ENCODE results near the gene SMG9. TPM values are rescaled to one million over a fixed set of nuclear protein-coding genes. Genes with fewer than 3 reads are reported as not detected.
A peak's percentile ranks its signal among the peaks of the same experiment; 100 is the strongest.

SMG9 gene
- total RNA-seq, 1 experiment from 2014 or later, result 52.2 TPM

GRCh38 chr19:43748205-43748594 lies 6.6 kb downstream of the SMG9 start:
- no peak overlapping the region for H3K4me2 ChIP-seq (ENCODE audit: insufficient read depth, insufficient read length, low read length)
- no peaks in the 10 kb centered on the region for H3K27me3 Mint-ChIP-seq (ENCODE audit: low read depth)
- H3K79me2 ChIP-seq (ENCODE audit: insufficient read depth, low read length), result 0 out of 2 replicates have a peak, but pooled peaks cover 3% of the 10 kb centered on the region
- H3K18ac ChIP-seq (ENCODE audit: insufficient read length, low read depth, low read length), result no peak overlapping the region
- no peaks in the 10 kb centered on the region for H3K79me1 ChIP-seq (ENCODE audit: insufficient read depth, low read depth, low read length, poor library complexity, severe bottlenecking)
- H3K4me1 ChIP-seq (ENCODE audit: insufficient read depth, low read length), result no peaks in the 10 kb centered on the region
- H4K5ac ChIP-seq (ENCODE audit: insufficient read length, low read depth, low read length), result no peak overlapping the region
- H3K23ac ChIP-seq (ENCODE audit: insufficient read length, low read depth, low read length), result no peak overlapping the region
- no peaks in the 10 kb centered on the region; a peak in 2 of 5 replicates for H3K9me3 Mint-ChIP-seq
- H3K9ac ChIP-seq (ENCODE audit: extremely low read depth, insufficient read length, low read length), result no peak overlapping the region
- no peak overlapping the region for H2AFZ ChIP-seq (ENCODE audit: low read length)
- H3K4me3 Mint-ChIP-seq, result peak overlapping the region in 1 of 2 experiments; percentile 4; a peak in 1 of 5 replicates
- H3T11ph ChIP-seq (ENCODE audit: low read length), result no peak overlapping the region
- no peak for DNase-seq
- no CpG with 5 or more reads among the region's 4 CpGs for WGBS (ENCODE audit: extremely low coverage, insufficient read length, low lambda C conversion rate)
- H3K56ac ChIP-seq (ENCODE audit: insufficient read length, low read depth, low read length), result no peak overlapping the region
- H4K8ac ChIP-seq (replicated peaks; ENCODE audit: insufficient read length, low read depth, low read length), result no peak overlapping the region
- no peaks in the 10 kb centered on the region; the same call in 1 of the 2 replicates for H3K27me3 ChIP-seq (ENCODE audit: insufficient read depth, low read length)
- TF ChIP-seq, protein P1, sequence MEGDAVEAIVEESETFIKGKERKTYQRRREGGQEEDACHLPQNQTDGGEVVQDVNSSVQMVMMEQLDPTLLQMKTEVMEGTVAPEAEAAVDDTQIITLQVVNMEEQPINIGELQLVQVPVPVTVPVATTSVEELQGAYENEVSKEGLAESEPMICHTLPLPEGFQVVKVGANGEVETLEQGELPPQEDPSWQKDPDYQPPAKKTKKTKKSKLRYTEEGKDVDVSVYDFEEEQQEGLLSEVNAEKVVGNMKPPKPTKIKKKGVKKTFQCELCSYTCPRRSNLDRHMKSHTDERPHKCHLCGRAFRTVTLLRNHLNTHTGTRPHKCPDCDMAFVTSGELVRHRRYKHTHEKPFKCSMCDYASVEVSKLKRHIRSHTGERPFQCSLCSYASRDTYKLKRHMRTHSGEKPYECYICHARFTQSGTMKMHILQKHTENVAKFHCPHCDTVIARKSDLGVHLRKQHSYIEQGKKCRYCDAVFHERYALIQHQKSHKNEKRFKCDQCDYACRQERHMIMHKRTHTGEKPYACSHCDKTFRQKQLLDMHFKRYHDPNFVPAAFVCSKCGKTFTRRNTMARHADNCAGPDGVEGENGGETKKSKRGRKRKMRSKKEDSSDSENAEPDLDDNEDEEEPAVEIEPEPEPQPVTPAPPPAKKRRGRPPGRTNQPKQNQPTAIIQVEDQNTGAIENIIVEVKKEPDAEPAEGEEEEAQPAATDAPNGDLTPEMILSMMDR (conservative IDR thresholded peaks at IDR 0.05), result no peak
- H3K9me3 ChIP-seq (ENCODE audit: control insufficient read depth, low read depth, low read length), result no peaks in the 10 kb centered on the region
- no peak overlapping the region for H4K91ac ChIP-seq (ENCODE audit: insufficient read length, low read depth, low read length)
- no peaks in the 10 kb centered on the region for H3K23me2 ChIP-seq (ENCODE audit: insufficient read length, low read depth, low read length, poor library complexity, severe bottlenecking)
- H3K27ac Mint-ChIP-seq, result no peak overlapping the region
- no peak overlapping the region for H2AK5ac ChIP-seq (ENCODE audit: insufficient read length, low read length)
- peaks cover 4% of the 10 kb centered on the region in 2 experiments; a peak in 3 of 4 replicates for H3K4me1 Mint-ChIP-seq
- H2BK12ac ChIP-seq (ENCODE audit: insufficient read length, low read depth, low read length), result no peak overlapping the region
- no peak overlapping the region for H3K4ac ChIP-seq (ENCODE audit: low read depth, low read length)
- no peak overlapping the region for H2BK120ac ChIP-seq (ENCODE audit: low read depth, low read length, poor library complexity, severe bottlenecking)
- H2BK15ac ChIP-seq (ENCODE audit: low read depth, low read length), result no peak overlapping the region
- no peak overlapping the region for H3K14ac ChIP-seq (ENCODE audit: insufficient read depth, low read length)
- H4K20me1 ChIP-seq (ENCODE audit: control insufficient read depth, insufficient read depth, insufficient read length), result no peaks in the 10 kb centered on the region
- no peak overlapping the region for H2BK20ac ChIP-seq (ENCODE audit: low read depth, low read length, poor library complexity, severe bottlenecking)
- H3K27ac ChIP-seq (ENCODE audit: insufficient read length, low read depth, low read length), result no peak overlapping the region
- peaks cover 43 to 78% (median 64%) of the 10 kb centered on the region in 3 experiments for H3K36me3 Mint-ChIP-seq (ENCODE audit: insufficient read depth in 1 of 3, low read depth in 3 of 3)
- H2BK5ac ChIP-seq (ENCODE audit: insufficient read length, low read length), result no peak overlapping the region

Data from H9 (cell line).